SH-SY5Y (cell line): ENCODE measurements around the gene NAV3.

ENCODE experiments used
- GATA2 ChIP-seq: IDR thresholded peaks from 2 replicates; pipeline ENCODE4 v1.6.1; 2011; ENCODE audit warnings: mild to moderate bottlenecking, low read depth, low read length
- GATA3 ChIP-seq: IDR thresholded peaks from 2 replicates; pipeline ENCODE4 v1.6.1; 2011; ENCODE audit warnings: low read depth, mild to moderate bottlenecking, low read length, moderate library complexity

DNA sequence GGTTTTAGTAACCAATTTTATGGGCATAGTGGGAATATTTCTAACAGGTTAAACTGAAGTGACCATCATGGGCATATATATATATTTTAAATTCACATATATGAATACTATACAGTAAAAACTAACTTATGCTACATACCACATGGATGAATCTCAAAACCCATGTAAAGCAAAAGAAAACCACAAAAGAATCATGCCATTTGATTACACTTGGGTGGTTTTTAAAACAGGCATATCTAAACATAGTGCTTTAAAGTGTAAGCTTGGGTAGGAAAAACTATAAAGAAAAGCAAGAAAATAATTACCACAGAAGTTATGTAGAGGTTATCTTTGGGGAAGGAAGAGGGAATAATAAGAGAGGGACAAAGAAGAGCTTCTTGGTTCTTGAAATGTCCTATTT is 326.1 kb downstream of the NAV3 start:
- TF ChIP-seq GATA2 (no peak), GATA3 (no peak)
